PC-3 (cell line): Measurements from ENCODE around the gene UROD.

Source experiments
- CTCF ChIP-seq: fragments of 300-600 bp; sonication (generic); conservative IDR thresholded peaks from 2 replicates; pipeline ENCODE4 v1.5.1; 2017; ENCODE audit warnings: antibody characterized with exemption, low read depth, mild to moderate bottlenecking, low read length
- EZH2 ChIP-seq: fragments of 300-600 bp; sonication (generic); IDR thresholded peaks from one replicate; pipeline ENCODE4 v1.6.1; 2017; ENCODE audit warnings: antibody characterized with exemption, mild to moderate bottlenecking, low read length; ENCODE audit not compliant: unreplicated experiment
- EZH2phosphoT487 ChIP-seq: fragments of 300-600 bp; sonication (generic); IDR thresholded peaks from 2 replicates; pipeline ENCODE4 v1.6.1; 2018; ENCODE audit warnings: mild to moderate bottlenecking, antibody characterized with exemption, low read length, borderline replicate concordance

- TF ChIP-seq CTCF (peak; percentile 84), EZH2 (no peak), EZH2phosphoT487 (no peak)
These were observed 6.7 kb downstream of the UROD start for GRCh38 chr1:45018599-45019230.
